ENCODE measurements around the gene PGC.

DNA sequence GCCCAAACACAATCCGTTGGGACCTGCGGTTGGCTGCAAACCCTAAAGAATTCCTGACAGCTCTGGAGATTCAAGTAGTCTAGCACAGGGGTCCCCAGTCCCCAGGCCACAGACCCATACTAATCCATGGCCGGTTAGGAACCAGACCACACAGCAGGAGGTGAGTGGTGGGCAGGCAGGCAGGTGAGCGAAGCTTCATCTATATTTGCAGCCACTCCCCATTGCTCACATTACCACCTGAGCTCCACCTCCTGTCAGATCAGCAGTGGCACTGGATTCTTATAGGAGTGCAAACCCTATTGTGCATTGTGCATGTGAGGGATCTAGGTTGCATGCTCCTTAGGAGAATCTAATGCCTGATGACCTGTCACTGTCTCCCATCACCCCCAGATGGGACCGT lies 28.4 kb downstream of the PGC start:
- TF ChIP-seq, protein P1, sequence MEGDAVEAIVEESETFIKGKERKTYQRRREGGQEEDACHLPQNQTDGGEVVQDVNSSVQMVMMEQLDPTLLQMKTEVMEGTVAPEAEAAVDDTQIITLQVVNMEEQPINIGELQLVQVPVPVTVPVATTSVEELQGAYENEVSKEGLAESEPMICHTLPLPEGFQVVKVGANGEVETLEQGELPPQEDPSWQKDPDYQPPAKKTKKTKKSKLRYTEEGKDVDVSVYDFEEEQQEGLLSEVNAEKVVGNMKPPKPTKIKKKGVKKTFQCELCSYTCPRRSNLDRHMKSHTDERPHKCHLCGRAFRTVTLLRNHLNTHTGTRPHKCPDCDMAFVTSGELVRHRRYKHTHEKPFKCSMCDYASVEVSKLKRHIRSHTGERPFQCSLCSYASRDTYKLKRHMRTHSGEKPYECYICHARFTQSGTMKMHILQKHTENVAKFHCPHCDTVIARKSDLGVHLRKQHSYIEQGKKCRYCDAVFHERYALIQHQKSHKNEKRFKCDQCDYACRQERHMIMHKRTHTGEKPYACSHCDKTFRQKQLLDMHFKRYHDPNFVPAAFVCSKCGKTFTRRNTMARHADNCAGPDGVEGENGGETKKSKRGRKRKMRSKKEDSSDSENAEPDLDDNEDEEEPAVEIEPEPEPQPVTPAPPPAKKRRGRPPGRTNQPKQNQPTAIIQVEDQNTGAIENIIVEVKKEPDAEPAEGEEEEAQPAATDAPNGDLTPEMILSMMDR (IDR thresholded peaks at IDR 0.05) = no peak
- TF ChIP-seq, protein P2, sequence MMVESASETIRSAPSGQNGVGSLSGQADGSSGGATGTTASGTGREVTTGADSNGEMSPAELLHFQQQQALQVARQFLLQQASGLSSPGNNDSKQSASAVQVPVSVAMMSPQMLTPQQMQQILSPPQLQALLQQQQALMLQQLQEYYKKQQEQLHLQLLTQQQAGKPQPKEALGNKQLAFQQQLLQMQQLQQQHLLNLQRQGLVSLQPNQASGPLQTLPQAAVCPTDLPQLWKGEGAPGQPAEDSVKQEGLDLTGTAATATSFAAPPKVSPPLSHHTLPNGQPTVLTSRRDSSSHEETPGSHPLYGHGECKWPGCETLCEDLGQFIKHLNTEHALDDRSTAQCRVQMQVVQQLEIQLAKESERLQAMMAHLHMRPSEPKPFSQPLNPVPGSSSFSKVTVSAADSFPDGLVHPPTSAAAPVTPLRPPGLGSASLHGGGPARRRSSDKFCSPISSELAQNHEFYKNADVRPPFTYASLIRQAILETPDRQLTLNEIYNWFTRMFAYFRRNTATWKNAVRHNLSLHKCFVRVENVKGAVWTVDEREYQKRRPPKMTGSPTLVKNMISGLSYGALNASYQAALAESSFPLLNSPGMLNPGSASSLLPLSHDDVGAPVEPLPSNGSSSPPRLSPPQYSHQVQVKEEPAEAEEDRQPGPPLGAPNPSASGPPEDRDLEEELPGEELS (CRISPR knock-in tag; IDR thresholded peaks at IDR 0.05) = no peak
- TF ChIP-seq, protein P3, sequence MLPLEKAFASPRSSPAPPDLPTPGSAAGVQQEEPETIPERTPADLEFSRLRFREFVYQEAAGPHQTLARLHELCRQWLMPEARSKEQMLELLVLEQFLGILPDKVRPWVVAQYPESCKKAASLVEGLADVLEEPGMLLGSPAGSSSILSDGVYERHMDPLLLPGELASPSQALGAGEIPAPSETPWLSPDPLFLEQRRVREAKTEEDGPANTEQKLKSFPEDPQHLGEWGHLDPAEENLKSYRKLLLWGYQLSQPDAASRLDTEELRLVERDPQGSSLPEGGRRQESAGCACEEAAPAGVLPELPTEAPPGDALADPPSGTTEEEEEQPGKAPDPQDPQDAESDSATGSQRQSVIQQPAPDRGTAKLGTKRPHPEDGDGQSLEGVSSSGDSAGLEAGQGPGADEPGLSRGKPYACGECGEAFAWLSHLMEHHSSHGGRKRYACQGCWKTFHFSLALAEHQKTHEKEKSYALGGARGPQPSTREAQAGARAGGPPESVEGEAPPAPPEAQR (CRISPR knock-in tag; IDR thresholded peaks at IDR 0.05) = no peak
- no peak for TF ChIP-seq SP1 (CRISPR knock-in tag; conservative IDR thresholded peaks at IDR 0.05)
- TF ChIP-seq NFE2L1 (CRISPR knock-in tag; IDR thresholded peaks at IDR 0.05) = no peak
- no peak for TF ChIP-seq JUN (CRISPR knock-in tag; IDR thresholded peaks at IDR 0.05)
- TF ChIP-seq, protein P4, sequence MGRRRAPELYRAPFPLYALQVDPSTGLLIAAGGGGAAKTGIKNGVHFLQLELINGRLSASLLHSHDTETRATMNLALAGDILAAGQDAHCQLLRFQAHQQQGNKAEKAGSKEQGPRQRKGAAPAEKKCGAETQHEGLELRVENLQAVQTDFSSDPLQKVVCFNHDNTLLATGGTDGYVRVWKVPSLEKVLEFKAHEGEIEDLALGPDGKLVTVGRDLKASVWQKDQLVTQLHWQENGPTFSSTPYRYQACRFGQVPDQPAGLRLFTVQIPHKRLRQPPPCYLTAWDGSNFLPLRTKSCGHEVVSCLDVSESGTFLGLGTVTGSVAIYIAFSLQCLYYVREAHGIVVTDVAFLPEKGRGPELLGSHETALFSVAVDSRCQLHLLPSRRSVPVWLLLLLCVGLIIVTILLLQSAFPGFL (CRISPR knock-in tag; IDR thresholded peaks at IDR 0.05; ENCODE audit: borderline replicate concordance) = no peak
- TF ChIP-seq, protein P5, sequence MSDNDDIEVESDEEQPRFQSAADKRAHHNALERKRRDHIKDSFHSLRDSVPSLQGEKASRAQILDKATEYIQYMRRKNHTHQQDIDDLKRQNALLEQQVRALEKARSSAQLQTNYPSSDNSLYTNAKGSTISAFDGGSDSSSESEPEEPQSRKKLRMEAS (CRISPR knock-in tag; IDR thresholded peaks at IDR 0.05) = no peak
- no peak for TF ChIP-seq TEAD4 (CRISPR knock-in tag; IDR thresholded peaks at IDR 0.05)
- TF ChIP-seq TCF7 (CRISPR knock-in tag; IDR thresholded peaks at IDR 0.05; ENCODE audit: low read depth) = no peak
- no peak for TF ChIP-seq ZNF423 (CRISPR knock-in tag; IDR thresholded peaks at IDR 0.05)
